AG10803 (cell line): ENCODE data around the gene PARP16.

Source experiments
- DNase-seq: peaks from one replicate; pipeline ENCODE4 v3.0.0; 2010; ENCODE audit warnings: low read depth
- H3K4me3 ChIP-seq: 2 replicates; pipeline ENCODE4 v1.5.1; 2011; ENCODE audit warnings: mild to moderate bottlenecking, low read length, control low read depth
- CTCF ChIP-seq: conservative IDR thresholded peaks from 2 replicates; pipeline ENCODE4 v1.5.1; 2011; ENCODE audit warnings: mild to moderate bottlenecking, low read length, control low read depth, inconsistent platforms

PARP16 gene

GRCh38 chr15:65290228-65290627 lies 3.5 kb upstream of the PARP16 start:
- DNase-seq, result no peak
- no peak overlapping the region for H3K4me3 ChIP-seq
- TF ChIP-seq CTCF, result no peak

GRCh38 chr15:65289261-65289854 lies 2.7 kb upstream of the PARP16 start:
- no peak for TF ChIP-seq CTCF
- H3K4me3 ChIP-seq, result no peak overlapping the region
- DNase-seq, result no peak

GRCh38 chr15:65287520-65287855 lies 805 bp upstream of the PARP16 start:
- DNase-seq, result no peak
- no peak overlapping the region for H3K4me3 ChIP-seq
- no peak for TF ChIP-seq CTCF

GRCh38 chr15:65286069-65286703 lies 497 bp downstream of the PARP16 start:
- DNase-seq, result no peak
- no peak for TF ChIP-seq CTCF
- peak overlapping the region; percentile 67 for H3K4me3 ChIP-seq

GRCh38 chr15:65285291-65286068 lies 1.2 kb downstream of the PARP16 start:
- no peak for TF ChIP-seq CTCF
- DNase-seq, result peak; percentile 47

GRCh38 chr15:65278480-65278879 lies 8.2 kb downstream of the PARP16 start:
- TF ChIP-seq CTCF, result no peak
- no peak overlapping the region for H3K4me3 ChIP-seq
- DNase-seq, result no peak

More at GRCh38 chr15:65285291-65286068, 1.2 kb downstream of the PARP16 start:
- H3K4me3 ChIP-seq, result peak overlapping the region; percentile 67

- DNase-seq, result no peak
- no peak for TF ChIP-seq CTCF
- no peak overlapping the region for H3K4me3 ChIP-seq
Measured at GRCh38 chr15:65277015-65277414, 9.7 kb downstream of the PARP16 start.
